HCT116 (cell line): ENCODE data around the gene HDLBP. TPM values are rescaled to one million over a fixed set of nuclear protein-coding genes. Genes with fewer than 3 reads are reported as not detected.

Source experiments
- ATAC-seq: fragments of 200-7000 bp; cut with Tn5 transposase; 2 replicates; pipeline ENCODE4 v1.9.1; 2020; ENCODE audit warnings: mild to moderate bottlenecking, moderate library complexity
- BruUV-seq: library from RNA; stranded (reverse); fragments of 400-500 nt; replicated peaks from 2 replicates; lab custom pipeline; 2021; lab: Mats Ljungman, UMichigan
- CTCF ChIA-PET: fragments of 300-600 bp; sonication (Branson Sonifier 250); formaldehyde crosslinking; loops from one replicate; lab custom pipeline; 2021; ENCODE audit warnings: antibody characterized with exemption; lab: Charles Lee
- POLR2A ChIA-PET: fragments of 300-600, 350-600 bp; sonication (Branson Sonifier 250); formaldehyde crosslinking; loops from one replicate; lab custom pipeline; 2021; ENCODE audit warnings: antibody characterized with exemption; lab: Charles Lee
- RAD21 ChIA-PET, 2 experiments: fragments of 300-600 bp; sonication (Branson Sonifier 250); formaldehyde crosslinking; loops; one replicate each; lab custom pipeline; 2023; ENCODE audit warnings: low total read pairs in 2 of 2; ENCODE audit not compliant: uncharacterized antibody in 2 of 2, unreplicated experiment in 2 of 2, low non-redundant PET in 1 of 2; lab: Charles Lee
- DNase-seq: peaks from one replicate; pipeline ENCODE4 v3.0.0-alpha.2; 2010; ENCODE audit warnings: low read depth, low spot score
- H2AFZ ChIP-seq: fragments of 200-600 bp; shearing (Covaris generic), sonication (generic); 2 replicates; pipeline ENCODE4 v1.6.1; 2017; ENCODE audit warnings: low read depth, mixed run types, mixed read lengths, antibody characterized with exemption, low read length; ENCODE audit not compliant: poor library complexity, severe bottlenecking
- H3K27ac ChIP-seq: 2 replicates; pipeline ENCODE4 v1.5.1; 2012; ENCODE audit warnings: low read depth, low read length
- H3K27me3 ChIP-seq: fragments of 200-600 bp; sonication (generic); 2 replicates; pipeline ENCODE4 v1.6.1; 2016; ENCODE audit warnings: mixed run types, low read length, mixed read lengths; ENCODE audit not compliant: insufficient read depth
- H3K36me3 ChIP-seq, 2 experiments: fragments of 200-500 bp in 1 of 2; fragments of 200-600 bp in 1 of 2; sonication (Bioruptor generic) in 1 of 2; sonication (generic) in 1 of 2; 2 replicates each; pipeline versions ENCODE4 v1.5.1 to v1.6.1; 2014 to 2016; ENCODE audit warnings: low read length in 2 of 2, inconsistent platforms in 1 of 2, mixed read lengths in 1 of 2, mixed run types in 1 of 2; ENCODE audit not compliant: insufficient read depth in 2 of 2, control insufficient read depth in 1 of 2
- H3K4me1 ChIP-seq, 2 experiments: fragments of 200-600 bp in 1 of 2; sonication (generic) in 1 of 2; 2 replicates each; pipeline versions ENCODE4 v1.5.1 to v1.6.1; 2012 to 2017; ENCODE audit warnings: low read length in 2 of 2, inconsistent platforms in 1 of 2, mild to moderate bottlenecking in 1 of 2, mixed read lengths in 1 of 2, mixed run types in 1 of 2, moderate library complexity in 1 of 2; ENCODE audit not compliant: insufficient read depth in 2 of 2, control insufficient read depth in 1 of 2
- H3K4me2 ChIP-seq: fragments of 200-600 bp; sonication (generic); 2 replicates; pipeline ENCODE4 v1.6.1; 2017; ENCODE audit warnings: mixed run types, low read length, mixed read lengths
- H3K4me3 ChIP-seq, 2 experiments: fragments of 200-600 bp in 1 of 2; sonication (generic) in 1 of 2; replicated peaks in 1 of 2; 2 replicates each; pipeline ENCODE4 v1.5.1; 2011 to 2016; ENCODE audit warnings: low read length in 2 of 2, control low read depth in 1 of 2, low read depth in 1 of 2, mild to moderate bottlenecking in 1 of 2, mixed read lengths in 1 of 2, mixed run types in 1 of 2
- H3K79me2 ChIP-seq: fragments of 200-600 bp; sonication (generic); 2 replicates; pipeline ENCODE4 v1.6.1; 2017; ENCODE audit warnings: mild to moderate bottlenecking, mixed run types, low read length, moderate library complexity, mixed read lengths; ENCODE audit not compliant: insufficient read depth
- H3K9ac ChIP-seq: fragments of 200-600 bp; sonication (generic); 2 replicates; pipeline ENCODE4 v1.6.1; 2016; ENCODE audit warnings: low read length, mixed read lengths
- H3K9me2 ChIP-seq: fragments of 200-600 bp; sonication (generic), shearing (Covaris generic); 2 replicates; pipeline ENCODE4 v1.6.1; 2017; ENCODE audit warnings: mixed run types, mild to moderate bottlenecking, moderate library complexity; ENCODE audit not compliant: insufficient read depth
- H3K9me3 ChIP-seq, 2 experiments: fragments of 200-500 bp in 1 of 2; fragments of 200-600 bp in 1 of 2; sonication (Bioruptor generic) in 1 of 2; sonication (generic) in 1 of 2; 2 replicates each; pipeline ENCODE4 v1.6.1; 2014 to 2017; ENCODE audit warnings: low read length in 2 of 2, mixed read lengths in 2 of 2, inconsistent platforms in 1 of 2, low read depth in 1 of 2, mild to moderate bottlenecking in 1 of 2, mixed run types in 1 of 2, moderate library complexity in 1 of 2; ENCODE audit not compliant: control insufficient read depth in 1 of 2, insufficient read depth in 1 of 2
- H4K20me1 ChIP-seq: fragments of 200-600 bp; sonication (generic), shearing (Covaris generic); 2 replicates; pipeline ENCODE4 v1.6.1; 2017; ENCODE audit warnings: mixed run types, mild to moderate bottlenecking, moderate library complexity; ENCODE audit not compliant: insufficient read depth
- ATF3 ChIP-seq: IDR thresholded peaks from 2 replicates; pipeline ENCODE4 v1.6.1; 2012
- CEBPB ChIP-seq: IDR thresholded peaks from 2 replicates; pipeline ENCODE4 v1.6.1; 2012; ENCODE audit warnings: low read depth
- ELF1 ChIP-seq: IDR thresholded peaks from 2 replicates; pipeline ENCODE4 v1.6.1; 2012; ENCODE audit warnings: low read depth, borderline replicate concordance
- FOSL1 ChIP-seq: IDR thresholded peaks from 2 replicates; pipeline ENCODE4 v1.6.1; 2012; ENCODE audit warnings: low read depth
- RAD21 ChIP-seq: IDR thresholded peaks from 2 replicates; pipeline ENCODE4 v1.6.1; 2012; ENCODE audit warnings: low read depth, mild to moderate bottlenecking
- SIN3A ChIP-seq: IDR thresholded peaks from 2 replicates; pipeline ENCODE4 v1.6.1; 2012; ENCODE audit warnings: low read depth
- SRF ChIP-seq: IDR thresholded peaks from 2 replicates; pipeline ENCODE4 v1.6.1; 2012; ENCODE audit warnings: low read depth
- TCF7L2 ChIP-seq: IDR thresholded peaks from 2 replicates; pipeline ENCODE4 v1.7.0; 2011; ENCODE audit warnings: borderline replicate concordance, inconsistent platforms; ENCODE audit not compliant: insufficient read depth, insufficient read length; ENCODE audit errors: extremely low read depth
- intact Hi-C: fragments of 100-400 bp; cut with micrococcal nuclease; formaldehyde crosslinking; loops from 2 replicates; pipeline ENCODE4 v1.10.0; 2022
- total RNA-seq: library from RNA; stranded (reverse); gene quantifications from one replicate; pipeline ENCODE4 v1.2.1, GENCODE V29; 2021; ENCODE audit not compliant: unreplicated experiment

The HDLBP gene
- total RNA-seq, 1 experiment from 2014 or later = 462 TPM

DNA sequence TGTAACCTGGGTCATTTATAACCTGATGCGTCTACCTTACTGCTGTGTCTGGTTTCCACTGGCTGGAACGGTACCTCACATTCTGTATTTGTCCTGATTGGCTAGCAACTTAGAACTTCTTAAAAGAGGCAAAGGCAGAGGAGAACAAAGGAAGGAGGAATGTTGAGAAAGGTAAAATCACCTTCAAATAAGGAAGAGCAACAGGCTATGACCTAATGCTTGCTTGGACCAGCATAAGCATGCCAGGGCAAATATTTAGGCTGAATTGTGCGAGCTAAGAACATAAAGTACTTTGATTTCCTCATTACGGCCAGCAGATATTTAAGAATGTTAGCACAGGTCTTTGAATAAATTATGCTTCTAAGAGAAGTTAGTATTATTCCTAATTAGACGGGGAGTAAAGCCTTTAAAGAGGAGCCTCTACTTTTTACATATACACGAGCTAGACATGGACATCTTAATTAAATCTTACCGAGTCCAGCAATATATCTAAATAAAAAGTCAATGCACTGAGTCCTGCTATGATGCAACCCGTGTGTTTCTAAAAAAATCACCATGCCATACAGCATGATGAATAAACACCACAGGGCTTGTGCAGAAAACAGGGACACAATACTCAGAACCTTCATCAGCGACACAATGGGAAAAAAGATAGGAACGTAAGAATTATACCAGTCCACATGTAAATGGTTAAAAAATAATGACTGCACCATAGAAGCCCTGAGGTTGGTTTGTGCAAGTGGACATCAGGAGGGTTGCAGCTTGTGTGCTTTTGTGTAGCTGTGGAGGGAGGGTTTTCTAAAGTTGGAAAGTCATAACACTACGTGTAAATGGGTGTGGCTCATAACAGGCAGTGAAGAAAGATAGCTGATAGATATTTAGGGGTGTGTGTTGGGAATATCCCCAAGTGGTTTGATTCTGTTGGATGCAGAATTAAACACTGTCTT is 14.5 kb upstream of the HDLBP start:
- Histone ChIP-seq H3K27ac (no peak overlapping the region), H3K4me2 (no peak overlapping the region), H3K4me1 (no peaks in the 10 kb centered on the region), H2AFZ (no peak overlapping the region), H3K9ac (no peak overlapping the region), H3K4me3 (no peak overlapping the region), H3K79me2 (peaks cover 93% of the 10 kb centered on the region), H3K9me2 (no peaks in the 10 kb centered on the region), H3K9me3 (no peaks in the 10 kb centered on the region), H3K36me3 (peaks cover 6 to 59% of the 10 kb centered on the region in 2 experiments), H4K20me1 (no peaks in the 10 kb centered on the region; the same call in 1 of the 2 replicates), H3K27me3 (no peaks in the 10 kb centered on the region)
- POLR2A ChIA-PET = no interaction called here
- no TSS peak for BruUV-seq
- no peak for TF ChIP-seq RAD21
- no peak for TF ChIP-seq SRF
- 0 out of 2 replicates have a peak, but pooled peaks have one; percentile 14 for TF ChIP-seq ATF3
- RAD21 ChIA-PET = no interaction called here
- intact Hi-C loops = no loop called here
- no peak for DNase-seq
- no peak for ATAC-seq
- CTCF ChIA-PET = no interaction called here

GRCh38 chr2:241325257-241325656 is 9.8 kb upstream of the HDLBP start:
- ChIA-PET RAD21 (no interaction called here), CTCF (no interaction called here)
- no peak overlapping the region for H3K4me3 ChIP-seq
- H3K4me1 ChIP-seq = 0 out of 4 replicates have a peak, but pooled peaks cover 0 to 3% of the 10 kb centered on the region in 2 experiments
- H3K9ac ChIP-seq = no peak overlapping the region
- ATAC-seq = no peak
- no peaks in the 10 kb centered on the region for H3K9me2 ChIP-seq
- no peaks in the 10 kb centered on the region for H3K27me3 ChIP-seq
- no TSS peak for BruUV-seq
- DNase-seq = no peak
- TF ChIP-seq CEBPB (no peak), SIN3A (no peak), FOSL1 (no peak), TCF7L2 (no peak), ELF1 (no peak)
- TF ChIP-seq, all 23 proteins: peak for 0
- Histone ChIP-seq H3K9me3 (no peaks in the 10 kb centered on the region), H3K4me2 (no peak overlapping the region), H3K27ac (no peak overlapping the region), H2AFZ (no peak overlapping the region), H3K79me2 (peaks cover 98% of the 10 kb centered on the region), H4K20me1 (peaks cover 29% of the 10 kb centered on the region), H3K36me3 (peaks cover 6 to 52% of the 10 kb centered on the region in 2 experiments)
- intact Hi-C loops = no loop called here
- POLR2A ChIA-PET = no interaction called here
